ENCODE results near the gene GPR78.

GRCh38 chr4:8612646-8613045 is 32.5 kb downstream of the GPR78 start:
- TF ChIP-seq CTCF (IDR thresholded peaks at IDR 0.05) (no peak), EP300 (IDR thresholded peaks at IDR 0.05) (no peak)

All from sigmoid colon (tissue), 4 donors.